Erythroblast (primary cell): ENCODE results near the gene ADAMTSL1.

Source experiments
- GATA1 ChIP-seq: IDR thresholded peaks from 2 replicates; pipeline ENCODE4 v1.6.1; 2011; ENCODE audit warnings: low read depth, mild to moderate bottlenecking, control low read depth, low read length, moderate library complexity
- POLR2A ChIP-seq: IDR thresholded peaks from 2 replicates; pipeline ENCODE4 v1.6.1; 2011; ENCODE audit warnings: mild to moderate bottlenecking, low read length

DNA sequence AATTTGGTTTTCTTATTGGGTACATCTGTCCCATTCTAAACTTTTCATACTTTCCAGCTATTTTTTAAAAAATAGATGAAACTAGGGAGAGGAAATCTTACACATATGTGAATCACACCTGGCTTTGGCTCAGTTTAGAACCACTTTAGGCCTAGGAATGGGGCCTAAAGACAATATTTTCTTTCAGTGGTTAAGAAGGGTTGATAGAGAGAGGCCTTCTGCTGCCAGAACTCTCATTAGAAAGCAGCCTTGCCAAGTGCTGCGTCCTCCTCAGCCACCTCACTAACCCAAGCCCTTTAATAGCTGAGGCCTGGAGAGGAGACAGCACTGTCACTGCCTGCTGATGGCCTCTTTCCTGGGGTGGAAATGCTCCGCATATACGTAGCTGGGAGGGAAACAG lies 391.6 kb downstream of the ADAMTSL1 start:
- no peak for TF ChIP-seq POLR2A
- no peak for TF ChIP-seq GATA1
